Endothelial cell of umbilical vein (primary cell): ENCODE data around the gene FARP2. TPM values are rescaled to one million over a fixed set of nuclear protein-coding genes. Genes with fewer than 3 reads are reported as not detected.

ENCODE experiments used
- BruUV-seq: library from RNA; stranded (reverse); fragments of 400-500 nt; replicated peaks from 2 replicates; lab custom pipeline; 2021; lab: Mats Ljungman, UMichigan
- CTCF ChIA-PET: fragments of 300-600, 350-600 bp; sonication (Branson Sonifier 250); formaldehyde crosslinking; loops from one replicate; lab custom pipeline; 2021; ENCODE audit warnings: antibody characterized with exemption, inconsistent platforms; lab: Charles Lee
- POLR2A ChIA-PET: fragments of 300-600, 350-600 bp; sonication (Branson Sonifier 250); formaldehyde crosslinking; loops from one replicate; lab custom pipeline; 2021; ENCODE audit warnings: antibody characterized with exemption, inconsistent platforms; lab: Charles Lee
- DNase-seq: peaks from one replicate; pipeline ENCODE4 v3.0.0-alpha.2; 2011; ENCODE audit warnings: low read depth, low spot score
- FAIRE-seq: peaks from 2 replicates; lab custom pipeline; 2011; peaks lifted over from hg19 to GRCh38; lab: Jason Lieb, UNC
- H2AFZ ChIP-seq: 2 replicates; pipeline ENCODE4 v1.6.0; 2012; ENCODE audit warnings: low read depth, low read length, control low read depth, inconsistent platforms
- H3K27ac ChIP-seq: 2 replicates; pipeline ENCODE4 v1.5.1; 2011; ENCODE audit warnings: low read depth, mild to moderate bottlenecking, control low read depth, low read length, moderate library complexity; ENCODE audit not compliant: insufficient read depth
- H3K27me3 ChIP-seq, 2 experiments: 2 replicates each; pipeline versions ENCODE4 v1.6.0 to v1.6.1; 2011; ENCODE audit warnings: low read length in 2 of 2, mixed read lengths in 1 of 2; ENCODE audit not compliant: control insufficient read depth in 2 of 2, insufficient read depth in 2 of 2
- H3K36me3 ChIP-seq, 2 experiments: 2 replicates in 1 of 2; 3 replicates in 1 of 2; pipeline ENCODE4 v1.5.1; 2011; ENCODE audit warnings: low read length in 2 of 2, mild to moderate bottlenecking in 1 of 2, moderate library complexity in 1 of 2; ENCODE audit not compliant: control insufficient read depth in 2 of 2, insufficient read depth in 2 of 2; ENCODE audit errors: extremely low read depth in 1 of 2
- H3K4me1 ChIP-seq: 3 replicates; pipeline ENCODE4 v1.5.1; 2011; ENCODE audit warnings: mild to moderate bottlenecking, low read length; ENCODE audit not compliant: control insufficient read depth, insufficient read depth; ENCODE audit errors: extremely low read depth
- H3K4me2 ChIP-seq: 2 replicates; pipeline ENCODE4 v1.6.1; 2011; ENCODE audit warnings: low read length, control low read depth, mixed read lengths; ENCODE audit not compliant: insufficient read depth
- H3K4me3 ChIP-seq, 3 experiments: fragments of 200-600 bp in 1 of 3; sonication (generic), shearing (Covaris generic) in 1 of 3; replicated peaks in 1 of 3; 2 replicates each; pipeline ENCODE4 v1.5.1; 2011 to 2016; ENCODE audit warnings: control low read depth in 3 of 3, low read length in 3 of 3, mild to moderate bottlenecking in 2 of 3, inconsistent platforms in 1 of 3, low read depth in 1 of 3, moderate library complexity in 1 of 3; ENCODE audit not compliant: insufficient read depth in 1 of 3
- H3K79me2 ChIP-seq: 2 replicates; pipeline ENCODE4 v1.6.0; 2012; ENCODE audit warnings: low read length, inconsistent platforms; ENCODE audit not compliant: control insufficient read depth, insufficient read depth
- H3K9ac ChIP-seq: replicated peaks from 2 replicates; pipeline ENCODE3; 2011; ENCODE audit warnings: low read length, control low read depth; ENCODE audit not compliant: insufficient read depth; ENCODE audit errors: extremely low read depth
- H3K9me1 ChIP-seq: replicated peaks from 3 replicates; pipeline ENCODE4 v1.6.0; 2011; ENCODE audit warnings: mild to moderate bottlenecking, low read length; ENCODE audit not compliant: control insufficient read depth, insufficient read depth; ENCODE audit errors: extremely low read depth
- H3K9me3 ChIP-seq: replicated peaks from 2 replicates; pipeline ENCODE4 v1.5.1; 2012; ENCODE audit warnings: low read length, inconsistent platforms; ENCODE audit not compliant: control insufficient read depth, insufficient read depth
- H4K20me1 ChIP-seq: replicated peaks from 2 replicates; pipeline ENCODE3; 2011; ENCODE audit warnings: mild to moderate bottlenecking, low read length; ENCODE audit not compliant: control insufficient read depth, insufficient read depth; ENCODE audit errors: extremely low read depth
- EZH2 ChIP-seq: IDR thresholded peaks from 2 replicates; pipeline ENCODE4 v1.6.1; 2012; ENCODE audit warnings: borderline replicate concordance, low read depth, mild to moderate bottlenecking, moderate library complexity, low read length, inconsistent platforms; ENCODE audit not compliant: severe bottlenecking
- FOS ChIP-seq: IDR thresholded peaks from 2 replicates; pipeline ENCODE4 v1.6.1; 2011; ENCODE audit warnings: mild to moderate bottlenecking, low read length, moderate library complexity, borderline replicate concordance; ENCODE audit not compliant: insufficient read depth
- GATA2 ChIP-seq: IDR thresholded peaks from 2 replicates; pipeline ENCODE4 v1.7.0; 2011; ENCODE audit warnings: low read depth, mild to moderate bottlenecking, moderate library complexity, mixed read lengths, low read length; ENCODE audit not compliant: insufficient read length, insufficient read depth
- JUN ChIP-seq: IDR thresholded peaks from 2 replicates; pipeline ENCODE4 v1.6.1; 2011; ENCODE audit warnings: borderline replicate concordance, low read depth; ENCODE audit not compliant: insufficient read length, insufficient read depth
- MYC ChIP-seq: IDR thresholded peaks from one replicate; pipeline ENCODE4 v1.6.1; 2011; ENCODE audit warnings: mild to moderate bottlenecking, low read depth, low read length
- POLR2A ChIP-seq: IDR thresholded peaks from 2 replicates; pipeline ENCODE4 v1.6.1; 2012; ENCODE audit warnings: low read depth, mild to moderate bottlenecking, control low read depth, low read length
- POLR2AphosphoS5 ChIP-seq: IDR thresholded peaks from 2 replicates; pipeline ENCODE4 v1.6.1; 2012; ENCODE audit warnings: low read depth, mild to moderate bottlenecking, control low read depth, low read length, moderate library complexity; ENCODE audit not compliant: insufficient read depth
- dilution Hi-C: fragments of 300-500 bp; cut with MboI; formaldehyde crosslinking; loops from one replicate; pipeline ENCODE4 v1.15.0; 2019; ENCODE audit warnings: low sequenced_read_pairs; ENCODE audit not compliant: extremely low pct_ligation_motif_present
- intact Hi-C: fragments of 100-400 bp; cut with micrococcal nuclease; formaldehyde crosslinking; loops from one replicate; pipeline ENCODE4 v1.10.0; 2022
- polyA plus RNA-seq, 4 experiments: library from polyadenylated mRNA; depleted of rRNA in 3 of 4; stranded (reverse) in 3 of 4; unstranded in 1 of 4; fragments of >200 nt; gene quantifications; 2 replicates each; pipeline versions ENCODE4 v1.2.1 to v1.2.3, GENCODE V29; 2011 to 2012; ENCODE audit warnings: missing spikeins in 1 of 4
- total RNA-seq: library from RNA; stranded (reverse); gene quantifications from 2 replicates; pipeline ENCODE4 v1.2.3, GENCODE V29; 2021
- TF ChIP-seq, protein P1 (sequence below), 2 donors: IDR thresholded peaks; 1 replicate in 1 of 2; 2 replicates in 1 of 2; pipeline ENCODE4 v1.5.1; 2011; ENCODE audit warnings: low read length in 2 of 2, mild to moderate bottlenecking in 2 of 2, moderate library complexity in 2 of 2, control low read depth in 1 of 2, inconsistent platforms in 1 of 2, low read depth in 1 of 2; ENCODE audit not compliant: insufficient read depth in 1 of 2; ENCODE audit errors: extremely low read depth in 1 of 2
- TF ChIP-seq, protein P2 (sequence below): IDR thresholded peaks from 2 replicates; pipeline ENCODE4 v1.6.1; 2011; ENCODE audit not compliant: insufficient read depth, insufficient read length

FARP2 gene
- total and polyA plus RNA-seq, 2 donors (not counting 3 experiments of a cell fraction or from before 2014, with no cell fraction given) = 15.3 to 45.3 TPM

DNA sequence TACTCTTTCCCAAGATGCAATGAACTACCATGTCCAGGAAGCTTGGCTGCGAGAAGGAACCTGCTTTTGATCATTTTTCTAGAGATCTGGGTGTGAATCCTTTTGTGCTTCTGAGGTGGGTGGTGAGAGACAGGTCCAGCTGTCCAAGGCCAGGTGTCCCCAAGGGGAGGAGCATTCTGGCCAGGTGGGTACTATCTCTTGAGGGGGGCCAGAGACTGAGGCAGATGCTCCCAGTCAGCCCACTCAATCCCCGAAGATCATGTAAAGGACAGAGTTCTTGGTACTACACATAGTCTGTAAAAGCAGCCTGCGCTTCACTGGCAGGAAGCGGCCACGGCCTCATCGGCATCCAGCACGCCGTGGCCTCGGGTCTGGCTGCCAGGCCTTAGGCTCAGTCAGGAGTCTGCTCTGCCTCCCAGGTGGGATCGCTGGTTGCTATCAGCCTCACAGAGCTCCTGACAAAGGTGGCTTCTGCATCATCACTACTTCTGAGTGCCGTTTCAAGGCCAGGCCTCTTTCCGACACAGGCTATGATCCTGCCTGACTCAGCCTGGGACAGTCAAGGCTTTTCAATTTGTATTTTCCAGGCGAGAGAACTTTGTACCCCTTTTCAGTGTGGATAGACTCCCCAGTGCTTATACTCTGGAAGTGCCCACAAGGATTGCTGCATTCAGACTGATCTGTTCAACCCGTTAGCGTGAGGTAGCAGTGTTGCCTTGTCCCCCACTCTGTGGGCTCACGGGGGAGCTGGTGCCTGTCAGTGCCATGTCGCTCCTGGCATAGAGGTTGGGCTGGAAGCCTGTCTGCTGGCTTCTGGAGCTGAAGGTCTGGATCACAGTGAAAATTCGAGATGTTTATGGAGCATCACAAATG is 123.2 kb downstream of the FARP2 start:
- Histone ChIP-seq H3K9me1 (no peaks in the 10 kb centered on the region), H4K20me1 (no peaks in the 10 kb centered on the region), H3K4me2 (no peak overlapping the region), H3K9me3 (no peaks in the 10 kb centered on the region), H3K9ac (no peak overlapping the region), H3K36me3 (no peaks in the 10 kb centered on the region), H3K4me1 (no peaks in the 10 kb centered on the region), H2AFZ (no peak overlapping the region), H3K27me3 (no peaks in the 10 kb centered on the region), H3K79me2 (no peaks in the 10 kb centered on the region), H3K27ac (no peak overlapping the region), H3K4me3 (no peak overlapping the region)
- DNase-seq = no peak
- dilution Hi-C loops (no loop called here), intact Hi-C loops (no loop called here)
- no peak for FAIRE-seq
- CTCF ChIA-PET = no interaction called here
- no TSS peak for BruUV-seq
- POLR2A ChIA-PET = no interaction called here
- TF ChIP-seq EZH2 (no peak), JUN (no peak), POLR2A (no peak), FOS (no peak), POLR2AphosphoS5 (no peak), GATA2 (no peak), MYC (no peak)
- TF ChIP-seq, protein P1, sequence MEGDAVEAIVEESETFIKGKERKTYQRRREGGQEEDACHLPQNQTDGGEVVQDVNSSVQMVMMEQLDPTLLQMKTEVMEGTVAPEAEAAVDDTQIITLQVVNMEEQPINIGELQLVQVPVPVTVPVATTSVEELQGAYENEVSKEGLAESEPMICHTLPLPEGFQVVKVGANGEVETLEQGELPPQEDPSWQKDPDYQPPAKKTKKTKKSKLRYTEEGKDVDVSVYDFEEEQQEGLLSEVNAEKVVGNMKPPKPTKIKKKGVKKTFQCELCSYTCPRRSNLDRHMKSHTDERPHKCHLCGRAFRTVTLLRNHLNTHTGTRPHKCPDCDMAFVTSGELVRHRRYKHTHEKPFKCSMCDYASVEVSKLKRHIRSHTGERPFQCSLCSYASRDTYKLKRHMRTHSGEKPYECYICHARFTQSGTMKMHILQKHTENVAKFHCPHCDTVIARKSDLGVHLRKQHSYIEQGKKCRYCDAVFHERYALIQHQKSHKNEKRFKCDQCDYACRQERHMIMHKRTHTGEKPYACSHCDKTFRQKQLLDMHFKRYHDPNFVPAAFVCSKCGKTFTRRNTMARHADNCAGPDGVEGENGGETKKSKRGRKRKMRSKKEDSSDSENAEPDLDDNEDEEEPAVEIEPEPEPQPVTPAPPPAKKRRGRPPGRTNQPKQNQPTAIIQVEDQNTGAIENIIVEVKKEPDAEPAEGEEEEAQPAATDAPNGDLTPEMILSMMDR (IDR thresholded peaks at IDR 0.05; ENCODE audit: extremely low read depth in 1 of 2, insufficient read depth in 1 of 2, low read depth in 1 of 2, low read length in 2 of 2) = no peak
- TF ChIP-seq, protein P2, sequence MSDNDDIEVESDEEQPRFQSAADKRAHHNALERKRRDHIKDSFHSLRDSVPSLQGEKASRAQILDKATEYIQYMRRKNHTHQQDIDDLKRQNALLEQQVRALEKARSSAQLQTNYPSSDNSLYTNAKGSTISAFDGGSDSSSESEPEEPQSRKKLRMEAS = no peak
